HG02970 (cell line): Measurements from ENCODE around the gene NFKBIL1.
"Not testable (repeated sequence)": the region's sequence is repeated elsewhere in the genome, so short reads cannot be mapped to it uniquely, and the experiment has no call there.

Experiments
- ATAC-seq: cut with Tn5 transposase; IDR thresholded peaks from one replicate; pipeline ENCODE4 v1.9.1; 2021; ENCODE audit warnings: mild to moderate bottlenecking, moderate library complexity, moderate number of reproducible peaks; ENCODE audit not compliant: unreplicated experiment, low FRiP score

NFKBIL1 gene, protein sequence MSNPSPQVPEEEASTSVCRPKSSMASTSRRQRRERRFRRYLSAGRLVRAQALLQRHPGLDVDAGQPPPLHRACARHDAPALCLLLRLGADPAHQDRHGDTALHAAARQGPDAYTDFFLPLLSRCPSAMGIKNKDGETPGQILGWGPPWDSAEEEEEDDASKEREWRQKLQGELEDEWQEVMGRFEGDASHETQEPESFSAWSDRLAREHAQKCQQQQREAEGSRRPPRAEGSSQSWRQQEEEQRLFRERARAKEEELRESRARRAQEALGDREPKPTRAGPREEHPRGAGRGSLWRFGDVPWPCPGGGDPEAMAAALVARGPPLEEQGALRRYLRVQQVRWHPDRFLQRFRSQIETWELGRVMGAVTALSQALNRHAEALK

GRCh38 chr6:31546958-31547726 is at the start of gene NFKBIL1:
Gene NFKBIL1, plus strand, starts transcription at chr6:31547608. Its CDS starts 87 bp downstream, at chr6:31547695.
- peak; percentile 68 for ATAC-seq

- no peak for ATAC-seq
Observed at GRCh38 chr6:31498748-31499147, 48.7 kb upstream of the NFKBIL1 start.

- ATAC-seq, result not testable (repeated sequence)
Observed at GRCh38 chr6:31499648-31500047, 47.8 kb upstream of the NFKBIL1 start.

DNA sequence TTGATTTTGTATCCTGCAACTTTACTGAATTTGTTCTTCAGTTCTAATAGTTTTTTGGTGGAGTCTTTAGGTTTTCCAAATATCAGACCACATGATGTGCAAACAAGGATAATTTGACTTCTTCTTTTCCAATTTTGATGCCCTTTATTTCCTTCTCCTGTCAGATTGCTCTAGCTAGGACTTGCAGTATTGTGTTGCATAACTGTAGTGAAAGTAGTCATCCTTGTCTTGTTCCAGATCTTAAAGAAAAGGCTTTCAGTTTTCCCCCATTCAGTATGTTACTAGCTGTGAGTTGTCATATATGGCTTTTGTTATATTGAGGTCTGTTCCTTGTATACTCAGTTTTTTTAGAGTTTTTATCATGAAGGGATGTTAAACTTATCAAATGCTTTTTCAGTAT is 44.8 kb upstream of the NFKBIL1 start:
- no peak for ATAC-seq

GRCh38 chr6:31509036-31509435 is 38.4 kb upstream of the NFKBIL1 start:
- not testable (repeated sequence) for ATAC-seq

- ATAC-seq, result no peak
Observed at GRCh38 chr6:31510007-31510406, 37.4 kb upstream of the NFKBIL1 start.

DNA sequence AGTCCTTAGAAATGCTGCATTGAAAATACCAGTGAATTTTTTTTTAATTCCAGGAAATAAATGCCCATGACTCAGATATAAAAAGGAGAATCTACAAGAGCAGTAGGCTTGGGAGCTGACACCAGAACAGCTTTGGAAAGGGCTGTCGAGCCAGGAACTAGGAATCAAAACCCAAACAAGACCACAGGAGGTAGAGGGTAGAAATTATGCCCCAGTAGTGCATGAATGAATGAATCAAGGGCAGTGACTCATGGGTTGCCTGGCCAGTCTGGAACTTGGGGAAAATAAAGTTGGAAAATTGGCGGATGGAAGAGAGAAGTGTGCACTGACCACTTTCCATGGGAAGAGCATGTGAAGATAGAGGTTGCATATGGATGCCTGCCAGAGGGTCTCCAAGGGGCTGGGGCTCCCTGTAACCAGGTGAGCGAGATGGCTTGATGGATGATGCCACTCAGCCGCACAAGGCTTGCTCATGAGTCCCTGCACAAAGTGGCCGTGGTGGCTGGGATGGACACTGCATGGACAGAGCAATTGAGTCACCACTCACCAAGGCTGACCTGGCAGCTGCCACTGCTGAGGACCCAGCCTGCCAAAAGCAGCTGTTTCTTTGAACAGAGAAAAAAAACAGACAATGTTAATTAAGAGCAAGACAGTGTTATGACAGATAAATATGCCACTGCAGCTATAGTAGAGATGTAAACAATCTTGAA is 33.8 kb upstream of the NFKBIL1 start:
- no peak for ATAC-seq

DNA sequence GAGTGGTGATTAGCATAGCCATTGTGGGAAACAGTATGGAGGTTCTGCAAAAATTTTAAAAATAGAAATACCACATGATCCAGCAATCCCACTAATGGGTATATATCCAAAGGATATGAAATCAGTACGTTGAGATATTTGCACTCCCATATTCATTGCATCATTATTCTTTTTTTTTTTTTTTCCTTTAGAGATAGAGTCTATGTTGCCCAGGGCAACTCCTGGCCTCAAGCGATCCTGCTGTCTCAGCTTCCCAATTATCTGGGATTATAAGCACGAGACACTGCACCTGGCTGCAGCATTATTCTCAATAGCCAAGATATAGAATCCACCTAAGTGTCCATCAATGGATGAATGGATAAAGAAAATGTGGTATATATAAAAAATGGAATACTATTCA is 25.6 kb upstream of the NFKBIL1 start:
- ATAC-seq, result no peak

GRCh38 chr6:31525553-31525931 is 21.9 kb upstream of the NFKBIL1 start:
- ATAC-seq, result no peak

DNA sequence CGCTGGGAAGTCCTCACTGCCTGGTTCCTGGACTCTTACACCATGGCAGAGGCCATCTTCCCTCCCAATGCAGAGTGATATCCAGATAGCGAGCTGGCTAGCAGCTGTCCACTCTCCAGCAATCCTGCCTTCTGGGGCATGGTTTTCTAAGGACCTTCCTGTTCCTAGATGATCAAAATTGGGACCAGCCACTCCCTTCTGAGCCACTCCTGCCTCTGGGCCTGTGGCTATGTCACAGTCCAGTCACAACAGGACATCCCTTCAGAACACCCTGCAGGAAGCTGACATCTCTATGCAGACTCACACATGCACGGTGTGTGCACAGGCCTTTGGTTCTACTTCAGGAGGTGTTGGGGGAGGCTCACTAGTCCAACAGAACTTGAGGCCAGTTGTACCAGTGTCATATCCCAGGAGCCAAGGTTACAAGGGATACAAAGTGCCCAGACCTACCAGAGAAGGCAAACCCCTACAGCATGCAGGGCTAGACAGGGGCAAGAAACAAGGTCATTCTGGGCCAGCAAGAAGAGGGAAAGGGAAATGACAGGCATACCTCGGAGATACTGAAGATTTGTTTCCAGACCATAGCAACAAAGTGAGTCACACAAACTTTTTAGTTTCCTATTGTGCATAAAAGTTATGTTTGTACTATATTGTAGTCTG is 21.3 kb upstream of the NFKBIL1 start:
- no peak for ATAC-seq

DNA sequence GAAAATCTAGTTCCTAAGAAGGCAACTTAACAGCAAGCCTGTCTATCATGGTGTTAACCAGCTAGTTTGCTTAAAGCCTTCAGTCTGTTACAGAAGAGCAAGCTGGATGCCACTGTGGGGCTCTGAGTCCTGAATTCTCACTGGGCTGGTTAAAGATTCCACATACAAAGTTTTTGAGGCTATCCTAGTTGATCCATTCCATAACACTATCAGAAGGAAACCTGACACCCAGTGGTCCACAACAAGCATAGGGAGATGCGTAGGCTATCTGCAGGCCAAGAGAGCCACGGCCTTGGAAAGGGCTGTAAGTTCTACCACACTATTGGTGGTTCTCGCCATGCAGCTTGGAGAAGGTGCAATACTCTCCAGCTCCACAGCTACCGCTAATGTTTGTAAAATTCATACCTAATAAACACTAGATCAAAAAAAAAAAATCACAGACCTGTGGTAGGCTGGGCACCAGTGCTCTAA is 19.1 kb upstream of the NFKBIL1 start:
- no peak for ATAC-seq

DNA sequence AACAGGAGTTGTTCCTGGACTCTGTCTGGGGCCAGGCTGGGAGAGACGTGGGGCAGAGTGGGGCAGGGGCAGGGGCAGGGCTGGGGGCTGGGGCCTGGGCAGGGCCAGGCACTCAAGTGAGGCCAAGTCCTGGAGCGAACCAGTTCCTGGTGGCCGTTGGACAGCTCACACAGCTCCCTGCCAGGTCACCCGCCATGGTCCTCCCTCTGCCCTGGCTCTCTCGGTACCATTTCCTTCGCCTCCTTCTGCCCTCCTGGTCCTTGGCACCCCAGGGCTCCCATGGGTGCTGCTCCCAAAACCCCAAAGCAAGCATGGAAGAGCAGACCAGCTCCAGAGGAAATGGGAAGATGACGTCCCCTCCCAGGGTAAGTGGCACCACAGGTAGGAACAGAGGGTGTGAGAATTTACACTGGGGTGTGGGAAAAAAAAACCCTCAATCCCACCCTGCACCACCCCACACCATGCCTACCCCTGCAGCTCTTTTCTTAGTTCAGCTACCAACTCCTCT is 18.5 kb upstream of the NFKBIL1 start, which contains the start of gene MCCD1:
Gene MCCD1, plus strand, starts transcription at position 142 of the 508 bp plus-strand sequence. Its CDS starts 53 bp downstream, at position 195.
- ATAC-seq, result no peak

GRCh38 chr6:31529329-31530150 is 17.9 kb upstream of the NFKBIL1 start:
- ATAC-seq, result no peak

- ATAC-seq, result no peak
Observed at GRCh38 chr6:31530659-31531058, 16.7 kb upstream of the NFKBIL1 start.

- no peak for ATAC-seq
Observed at GRCh38 chr6:31531162-31531561, 16.2 kb upstream of the NFKBIL1 start.

- ATAC-seq, result no peak
Observed at GRCh38 chr6:31531771-31532643, 15.4 kb upstream of the NFKBIL1 start.

GRCh38 chr6:31532644-31533454 is 14.6 kb upstream of the NFKBIL1 start:
- no peak for ATAC-seq

DNA sequence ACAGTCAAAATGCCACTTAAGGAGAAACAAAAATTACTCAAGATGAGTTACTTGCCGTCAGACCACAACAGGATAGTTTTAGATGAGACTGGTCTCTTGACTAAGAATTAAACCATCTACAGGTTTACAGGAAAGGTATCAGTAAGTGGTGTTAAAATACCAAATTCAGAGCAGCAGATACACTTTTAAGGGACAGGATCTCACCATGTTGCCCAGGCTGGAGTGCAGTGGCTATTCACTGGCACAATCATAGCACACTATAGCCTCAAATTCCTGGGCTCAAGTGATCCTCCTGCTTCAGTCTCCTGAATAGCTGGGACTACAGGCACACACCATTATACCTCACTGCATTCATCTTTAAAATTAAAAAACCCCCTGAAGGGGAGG is 14.0 kb upstream of the NFKBIL1 start:
- ATAC-seq, result no peak
